Mononuclear cell (primary cell): Measurements from ENCODE around the gene TBC1D5. TPM values are rescaled to one million over a fixed set of nuclear protein-coding genes. Genes with fewer than 3 reads are reported as not detected.
"Not testable (repeated sequence)": the region's sequence is repeated elsewhere in the genome, so short reads cannot be mapped to it uniquely, and the experiment has no call there.

Source experiments
- H3K27me3 ChIP-seq: 2 replicates; pipeline ENCODE4 v1.6.0; 2011; ENCODE audit warnings: low read length, control low read depth; ENCODE audit not compliant: insufficient read depth
- H3K4me1 ChIP-seq: 2 replicates; pipeline ENCODE4 v1.5.1; 2011; ENCODE audit warnings: mild to moderate bottlenecking, low read length, control low read depth; ENCODE audit not compliant: insufficient read depth
- H3K4me3 ChIP-seq: 2 replicates; pipeline ENCODE4 v1.5.1; 2011; ENCODE audit warnings: mild to moderate bottlenecking, low read length, moderate library complexity
- H3K9me3 ChIP-seq: 2 replicates; pipeline ENCODE4 v1.5.1; 2011; ENCODE audit warnings: low read depth, mild to moderate bottlenecking, control low read depth, low read length
- total RNA-seq: library from RNA; depleted of rRNA; stranded (reverse); fragments of >200 nt; gene quantifications from one replicate; pipeline ENCODE4 v1.2.3, GENCODE V29; 2012

TBC1D5 gene
- total RNA-seq, 1 donor, result 78.4 TPM

GRCh38 chr3:17507480-17507879 is 235.0 kb downstream of the TBC1D5 start:
- no peaks in the 10 kb centered on the region for H3K9me3 ChIP-seq
- no peak overlapping the region for H3K4me3 ChIP-seq
- H3K27me3 ChIP-seq, result no peaks in the 10 kb centered on the region
- H3K4me1 ChIP-seq, result no peaks in the 10 kb centered on the region

GRCh38 chr3:17505856-17506255 is 236.6 kb downstream of the TBC1D5 start:
- no peak overlapping the region for H3K4me3 ChIP-seq
- H3K9me3 ChIP-seq, result no peaks in the 10 kb centered on the region
- no peaks in the 10 kb centered on the region for H3K4me1 ChIP-seq
- no peaks in the 10 kb centered on the region for H3K27me3 ChIP-seq

- H3K4me1 ChIP-seq, result no peaks in the 10 kb centered on the region
- no peaks in the 10 kb centered on the region for H3K27me3 ChIP-seq
- H3K4me3 ChIP-seq, result no peak overlapping the region
- H3K9me3 ChIP-seq, result no peaks in the 10 kb centered on the region
Observed at GRCh38 chr3:17501745-17502144, 240.7 kb downstream of the TBC1D5 start.

- no peaks in the 10 kb centered on the region for H3K9me3 ChIP-seq
- no peaks in the 10 kb centered on the region for H3K27me3 ChIP-seq
- no peaks in the 10 kb centered on the region for H3K4me1 ChIP-seq
- H3K4me3 ChIP-seq, result no peak overlapping the region
Observed at GRCh38 chr3:17500618-17501017, 241.8 kb downstream of the TBC1D5 start.

- Histone ChIP-seq H3K4me1 (no peaks in the 10 kb centered on the region), H3K9me3 (no peaks in the 10 kb centered on the region), H3K27me3 (no peaks in the 10 kb centered on the region), H3K4me3 (no peak overlapping the region)
Observed at GRCh38 chr3:17494117-17494809, 248.2 kb downstream of the TBC1D5 start.

GRCh38 chr3:17491601-17492000 is 250.8 kb downstream of the TBC1D5 start:
- Histone ChIP-seq H3K9me3 (no peaks in the 10 kb centered on the region), H3K4me3 (no peak overlapping the region), H3K27me3 (no peaks in the 10 kb centered on the region), H3K4me1 (no peaks in the 10 kb centered on the region)

- not testable (repeated sequence) for H3K9me3 ChIP-seq, H3K27me3 ChIP-seq, H3K4me1 ChIP-seq
Observed at GRCh38 chr3:17491190-17491589, 251.2 kb downstream of the TBC1D5 start.

GRCh38 chr3:17489139-17489538 is 253.3 kb downstream of the TBC1D5 start:
- Histone ChIP-seq H3K9me3 (no peaks in the 10 kb centered on the region), H3K4me1 (no peaks in the 10 kb centered on the region), H3K4me3 (no peak overlapping the region), H3K27me3 (no peaks in the 10 kb centered on the region)

More at GRCh38 chr3:17491190-17491589, 251.2 kb downstream of the TBC1D5 start:
- not testable (repeated sequence) for H3K4me3 ChIP-seq

- Histone ChIP-seq H3K9me3 (no peaks in the 10 kb centered on the region), H3K27me3 (no peaks in the 10 kb centered on the region), H3K4me1 (no peaks in the 10 kb centered on the region), H3K4me3 (no peak overlapping the region)
Observed at GRCh38 chr3:17481116-17481515, 261.3 kb downstream of the TBC1D5 start.

GRCh38 chr3:17479681-17480405 is 262.6 kb downstream of the TBC1D5 start:
- H3K9me3 ChIP-seq, result no peaks in the 10 kb centered on the region
- no peaks in the 10 kb centered on the region for H3K27me3 ChIP-seq
- no peak overlapping the region for H3K4me3 ChIP-seq
- H3K4me1 ChIP-seq, result no peaks in the 10 kb centered on the region

GRCh38 chr3:17478673-17479072 is 263.8 kb downstream of the TBC1D5 start:
- H3K4me3 ChIP-seq, result no peak overlapping the region
- no peaks in the 10 kb centered on the region for H3K27me3 ChIP-seq
- H3K9me3 ChIP-seq, result no peaks in the 10 kb centered on the region
- H3K4me1 ChIP-seq, result no peaks in the 10 kb centered on the region

- no peaks in the 10 kb centered on the region for H3K4me1 ChIP-seq
- H3K4me3 ChIP-seq, result no peak overlapping the region
- no peaks in the 10 kb centered on the region for H3K9me3 ChIP-seq
- no peaks in the 10 kb centered on the region for H3K27me3 ChIP-seq
Observed at GRCh38 chr3:17473761-17474160, 268.7 kb downstream of the TBC1D5 start.

GRCh38 chr3:17469954-17470353 is 272.5 kb downstream of the TBC1D5 start:
- H3K4me3 ChIP-seq, result no peak overlapping the region
- no peaks in the 10 kb centered on the region for H3K27me3 ChIP-seq
- H3K9me3 ChIP-seq, result no peaks in the 10 kb centered on the region
- H3K4me1 ChIP-seq, result no peaks in the 10 kb centered on the region

GRCh38 chr3:17469520-17469919 is 272.9 kb downstream of the TBC1D5 start:
- Histone ChIP-seq H3K27me3 (no peaks in the 10 kb centered on the region), H3K9me3 (no peaks in the 10 kb centered on the region), H3K4me1 (no peaks in the 10 kb centered on the region)

GRCh38 chr3:17466028-17466427 is 276.4 kb downstream of the TBC1D5 start:
- H3K4me1 ChIP-seq, result no peaks in the 10 kb centered on the region
- no peak overlapping the region for H3K4me3 ChIP-seq
- no peaks in the 10 kb centered on the region for H3K27me3 ChIP-seq
- no peaks in the 10 kb centered on the region for H3K9me3 ChIP-seq

More at GRCh38 chr3:17469520-17469919, 272.9 kb downstream of the TBC1D5 start:
- H3K4me3 ChIP-seq, result no peak overlapping the region
